Measurements from ENCODE around the gene BRINP1. TPM values are rescaled to one million over a fixed set of nuclear protein-coding genes. Genes with fewer than 3 reads are reported as not detected.

BRINP1 gene
- total RNA-seq, 1 donor = 17.0 TPM

DNA sequence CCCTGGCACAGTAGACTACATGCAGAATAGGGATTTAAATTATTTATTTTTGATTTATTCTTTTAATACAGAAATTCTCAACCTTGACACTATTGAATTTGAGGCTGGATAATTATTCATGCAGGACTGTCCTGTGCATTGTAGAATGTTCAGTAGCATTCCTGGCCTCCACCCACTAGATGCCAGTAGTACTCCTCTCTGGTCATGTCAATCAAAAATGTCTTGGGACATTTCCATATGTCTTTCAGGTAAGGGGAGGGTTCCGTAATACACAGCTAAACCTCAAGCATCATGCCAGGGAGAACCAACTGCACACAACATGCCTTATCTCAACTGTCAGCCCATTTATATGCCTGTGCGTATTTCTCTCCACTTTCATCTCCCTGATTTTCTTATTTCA is 231.8 kb downstream of the BRINP1 start:
- Histone ChIP-seq H3K79me2 (ENCODE audit: insufficient read depth, low read length) (no peaks in the 10 kb centered on the region), H3K4me2 (ENCODE audit: insufficient read depth, low read length) (no peak overlapping the region), H3K27ac (ENCODE audit: low read depth, low read length) (no peak overlapping the region), H4K20me1 (ENCODE audit: insufficient read depth, low read length) (no peaks in the 10 kb centered on the region), H3K36me3 (ENCODE audit: insufficient read depth, low read length) (no peaks in the 10 kb centered on the region), H3K27me3 (ENCODE audit: insufficient read depth, low read length) (no peaks in the 10 kb centered on the region), H3K4me1 (ENCODE audit: insufficient read depth, low read length) (no peaks in the 10 kb centered on the region), H2AFZ (ENCODE audit: low read length) (no peak overlapping the region), H3K9me3 (ENCODE audit: low read depth, low read length) (no peaks in the 10 kb centered on the region), H3K4me3 (ENCODE audit: insufficient read depth, low read length) (no peak overlapping the region)
- no peak for TF ChIP-seq CTCF (IDR thresholded peaks at IDR 0.05; ENCODE audit: extremely low read depth, low read depth, low read length)
- DNase-seq (ENCODE audit: insufficient read length, low spot score, missing footprints) = peak; percentile 72

- DNase-seq (ENCODE audit: insufficient read length, low spot score, missing footprints) = no peak
- Histone ChIP-seq H3K4me1 (ENCODE audit: insufficient read depth, low read length) (no peaks in the 10 kb centered on the region), H3K27me3 (ENCODE audit: insufficient read depth, low read length) (no peaks in the 10 kb centered on the region), H3K36me3 (ENCODE audit: insufficient read depth, low read length) (no peaks in the 10 kb centered on the region), H3K27ac (ENCODE audit: low read depth, low read length) (no peak overlapping the region), H3K4me3 (ENCODE audit: insufficient read depth, low read length) (no peak overlapping the region), H3K4me2 (ENCODE audit: insufficient read depth, low read length) (no peak overlapping the region), H3K79me2 (ENCODE audit: insufficient read depth, low read length) (no peaks in the 10 kb centered on the region), H4K20me1 (ENCODE audit: insufficient read depth, low read length) (no peaks in the 10 kb centered on the region), H3K9me3 (ENCODE audit: low read depth, low read length) (no peaks in the 10 kb centered on the region), H2AFZ (ENCODE audit: low read length) (no peak overlapping the region)
- no peak for TF ChIP-seq CTCF (IDR thresholded peaks at IDR 0.05; ENCODE audit: extremely low read depth, low read depth, low read length)
Observed at GRCh38 chr9:119126040-119126439, 243.2 kb downstream of the BRINP1 start.

DNA sequence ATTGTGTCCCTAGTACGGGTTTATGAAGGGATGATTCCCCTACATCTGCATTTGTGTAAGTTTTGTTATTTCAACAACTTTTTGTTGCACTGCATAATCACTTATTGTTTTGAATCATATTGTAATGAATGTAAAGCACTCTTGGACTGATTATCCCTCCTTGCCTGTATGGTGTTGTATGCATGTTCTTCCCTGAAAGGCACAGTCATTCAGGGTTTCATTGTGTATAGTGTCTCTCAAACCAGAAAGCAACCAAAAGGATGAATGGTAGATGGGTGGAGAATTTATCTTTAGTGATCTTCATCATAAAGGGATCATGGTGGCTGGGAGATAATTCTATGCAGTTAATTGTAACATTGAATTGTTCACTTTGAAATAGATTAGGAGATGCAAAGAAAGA is 247.3 kb downstream of the BRINP1 start:
- TF ChIP-seq CTCF (IDR thresholded peaks at IDR 0.05; ENCODE audit: extremely low read depth, low read depth, low read length) = no peak
- no peak overlapping the region for H3K4me3 ChIP-seq (ENCODE audit: insufficient read depth, low read length)
- H4K20me1 ChIP-seq (ENCODE audit: insufficient read depth, low read length) = no peaks in the 10 kb centered on the region
- no peak for DNase-seq (ENCODE audit: insufficient read length, low spot score, missing footprints)
- no peak overlapping the region for H3K4me2 ChIP-seq (ENCODE audit: insufficient read depth, low read length)
- no peaks in the 10 kb centered on the region for H3K4me1 ChIP-seq (ENCODE audit: insufficient read depth, low read length)
- H3K27ac ChIP-seq (ENCODE audit: low read depth, low read length) = no peak overlapping the region
- no peak overlapping the region for H2AFZ ChIP-seq (ENCODE audit: low read length)
- H3K9me3 ChIP-seq (ENCODE audit: low read depth, low read length) = peaks cover 2% of the 10 kb centered on the region
- H3K36me3 ChIP-seq (ENCODE audit: insufficient read depth, low read length) = no peaks in the 10 kb centered on the region
- no peaks in the 10 kb centered on the region for H3K79me2 ChIP-seq (ENCODE audit: insufficient read depth, low read length)
- H3K27me3 ChIP-seq (ENCODE audit: insufficient read depth, low read length) = no peaks in the 10 kb centered on the region

- Histone ChIP-seq H3K27me3 (ENCODE audit: insufficient read depth, low read length) (no peaks in the 10 kb centered on the region), H2AFZ (ENCODE audit: low read length) (no peak overlapping the region), H3K36me3 (ENCODE audit: insufficient read depth, low read length) (no peaks in the 10 kb centered on the region), H3K27ac (ENCODE audit: low read depth, low read length) (no peak overlapping the region), H3K4me1 (ENCODE audit: insufficient read depth, low read length) (no peaks in the 10 kb centered on the region), H3K4me3 (ENCODE audit: insufficient read depth, low read length) (no peak overlapping the region), H3K9me3 (ENCODE audit: low read depth, low read length) (peaks cover 2% of the 10 kb centered on the region), H3K4me2 (ENCODE audit: insufficient read depth, low read length) (no peak overlapping the region), H4K20me1 (ENCODE audit: insufficient read depth, low read length) (no peaks in the 10 kb centered on the region), H3K79me2 (ENCODE audit: insufficient read depth, low read length) (no peaks in the 10 kb centered on the region)
- no peak for TF ChIP-seq CTCF (IDR thresholded peaks at IDR 0.05; ENCODE audit: extremely low read depth, low read depth, low read length)
- no peak for DNase-seq (ENCODE audit: insufficient read length, low spot score, missing footprints)
Observed at GRCh38 chr9:119117409-119117808, 251.8 kb downstream of the BRINP1 start.

All from osteoblast (primary cell).